Hindlimb muscle (tissue), 1 donor: ENCODE data around the gene FADS6. TPM values are rescaled to one million over a fixed set of nuclear protein-coding genes. Genes with fewer than 3 reads are reported as not detected.
"Not testable (repeated sequence)": the region's sequence is repeated elsewhere in the genome, so short reads cannot be mapped to it uniquely, and the experiment has no call there.

ENCODE experiments used
- DNase-seq: peaks from one replicate; pipeline ENCODE4 v3.0.0-alpha.2; 2013
- polyA plus RNA-seq: library from polyadenylated mRNA; unstranded; fragments of 120-200 nt; gene quantifications from one replicate; pipeline ENCODE4 v1.2.1, GENCODE V29; 2013; ENCODE audit not compliant: insufficient read length

Gene FADS6
- polyA plus RNA-seq, 1 donor: not detected

DNA sequence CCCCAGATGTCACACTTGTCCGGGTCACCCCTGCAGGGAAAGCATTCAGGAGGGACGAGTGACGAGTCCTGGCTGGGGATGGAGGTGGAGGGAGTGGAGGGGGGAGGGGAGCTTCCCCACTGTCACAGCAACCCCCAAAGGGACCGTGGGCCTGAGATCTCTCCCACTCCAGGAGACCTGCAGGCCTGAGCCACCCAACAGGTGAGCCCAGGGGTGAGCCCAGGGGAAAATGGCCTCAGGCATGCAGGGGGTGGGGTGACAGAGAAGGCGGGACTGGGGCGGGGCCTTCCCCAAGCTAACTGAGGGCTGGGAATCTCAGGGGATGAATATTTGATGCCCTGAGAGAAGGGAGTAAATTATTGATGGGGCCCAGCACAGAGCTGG lies 27.2 kb upstream of the FADS6 start:
- DNase-seq: no peak

DNA sequence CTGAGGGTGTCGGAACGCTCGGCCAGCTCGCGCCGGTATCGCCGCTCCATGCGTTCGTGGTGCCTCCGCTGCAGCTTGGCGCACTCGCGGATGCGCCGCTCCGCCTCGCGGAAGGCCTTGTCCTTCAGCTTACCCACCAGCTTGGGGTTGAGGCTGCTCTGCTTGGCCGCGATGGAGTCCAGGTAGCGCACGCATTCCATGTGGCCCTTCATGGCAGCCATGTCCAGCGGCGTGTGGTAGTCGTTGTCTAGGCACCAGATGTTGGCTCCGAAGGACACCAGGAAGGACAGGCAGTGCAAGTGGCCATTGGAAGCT lies 26.8 kb upstream of the FADS6 start:
- DNase-seq: no peak

DNA sequence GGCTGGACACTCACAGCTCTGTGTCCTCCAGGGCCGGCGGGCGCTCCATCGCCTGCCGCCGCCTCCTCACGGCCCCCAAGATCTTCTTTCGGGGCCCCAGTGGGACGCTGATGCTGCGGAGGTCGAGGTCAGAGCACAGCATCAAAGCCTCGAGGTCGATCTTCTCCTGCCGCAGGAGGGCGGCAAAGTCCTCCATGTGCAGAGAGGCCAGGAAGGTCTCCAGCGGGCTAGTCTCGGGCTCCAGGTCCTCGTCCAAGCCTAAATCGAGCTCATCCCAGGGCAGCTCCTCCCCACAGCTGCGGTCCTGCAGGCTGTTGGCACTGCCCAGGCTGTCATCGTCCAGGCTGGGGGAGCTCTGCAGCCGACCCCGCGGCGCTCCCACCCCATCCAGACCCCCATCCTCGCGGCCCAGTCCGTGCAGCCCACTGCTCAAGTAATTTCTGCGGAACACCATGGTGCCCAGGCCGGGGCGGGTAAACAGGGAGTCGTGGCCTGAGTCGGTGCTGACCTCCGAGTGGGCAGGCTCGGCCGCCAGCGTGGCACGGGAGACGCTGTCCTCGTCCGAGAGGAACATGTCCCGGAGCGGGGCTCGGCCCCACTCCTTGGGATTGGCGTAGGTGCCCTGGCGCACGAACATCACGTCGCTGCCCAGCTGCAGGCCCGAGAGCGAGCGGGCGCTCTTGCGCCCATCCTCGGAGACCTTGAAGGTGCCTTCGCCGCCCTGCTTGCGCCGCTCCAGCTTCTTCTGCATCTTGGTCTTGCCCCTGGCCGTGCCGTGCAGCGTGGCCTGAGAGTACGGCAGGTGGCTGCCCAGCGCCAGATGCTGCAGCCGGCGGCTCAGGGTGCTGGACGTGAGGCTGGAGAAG lies 26.2 kb upstream of the FADS6 start:
- no peak for DNase-seq

DNA sequence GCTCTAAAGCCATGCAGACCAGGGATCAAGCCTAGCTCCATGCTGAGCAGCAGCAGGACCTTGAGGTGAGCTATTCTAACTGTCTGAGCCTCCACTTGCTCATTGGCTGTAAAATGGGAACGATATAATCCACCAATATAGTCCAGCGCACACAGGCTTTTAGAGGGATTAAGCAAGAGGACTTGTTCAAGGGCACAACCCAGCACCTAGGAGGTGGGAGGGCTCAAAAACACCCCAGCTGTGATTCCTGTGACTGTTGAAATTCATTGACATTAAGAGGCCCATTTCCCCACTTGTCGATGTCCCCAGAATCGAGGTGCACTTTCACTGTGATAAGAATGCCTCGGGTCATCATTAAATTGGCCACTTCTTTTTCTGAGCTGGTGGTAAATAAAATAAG lies 25.5 kb upstream of the FADS6 start:
- DNase-seq: no peak

DNA sequence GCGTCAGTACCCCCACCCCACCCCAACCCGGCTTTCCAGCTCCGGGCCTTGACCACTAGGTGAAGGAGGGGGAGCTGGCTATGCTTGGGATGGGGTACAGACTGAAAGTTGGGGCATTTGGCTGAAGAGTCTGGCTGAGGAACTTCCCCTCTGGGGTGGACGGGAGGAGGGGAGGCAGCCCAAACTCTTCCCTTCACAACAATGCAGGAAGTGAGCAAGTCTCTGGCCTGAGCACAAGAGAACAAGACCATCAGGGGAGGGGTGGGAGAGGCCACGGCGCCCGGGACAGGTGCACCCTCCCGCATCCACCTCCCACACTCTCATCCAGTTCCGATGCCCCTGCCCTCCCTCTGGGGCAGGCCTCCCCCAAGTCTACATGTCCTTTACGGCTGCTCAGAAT lies 24.0 kb upstream of the FADS6 start:
- DNase-seq: no peak

DNA sequence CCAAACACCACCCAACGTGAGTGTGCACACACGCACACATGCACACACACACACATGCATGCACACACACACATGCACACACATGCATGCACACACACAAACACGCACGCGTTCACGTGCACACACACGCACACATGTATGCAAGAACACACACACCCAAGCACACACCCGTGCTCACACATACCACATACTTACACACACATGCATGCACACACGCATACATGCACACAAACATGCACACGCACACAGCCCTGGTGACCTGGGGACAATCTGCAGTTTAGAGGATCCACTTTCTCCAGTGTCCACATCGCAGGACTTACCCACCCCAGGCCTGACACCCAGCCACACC lies 23.4 kb upstream of the FADS6 start:
- no peak for DNase-seq

DNA sequence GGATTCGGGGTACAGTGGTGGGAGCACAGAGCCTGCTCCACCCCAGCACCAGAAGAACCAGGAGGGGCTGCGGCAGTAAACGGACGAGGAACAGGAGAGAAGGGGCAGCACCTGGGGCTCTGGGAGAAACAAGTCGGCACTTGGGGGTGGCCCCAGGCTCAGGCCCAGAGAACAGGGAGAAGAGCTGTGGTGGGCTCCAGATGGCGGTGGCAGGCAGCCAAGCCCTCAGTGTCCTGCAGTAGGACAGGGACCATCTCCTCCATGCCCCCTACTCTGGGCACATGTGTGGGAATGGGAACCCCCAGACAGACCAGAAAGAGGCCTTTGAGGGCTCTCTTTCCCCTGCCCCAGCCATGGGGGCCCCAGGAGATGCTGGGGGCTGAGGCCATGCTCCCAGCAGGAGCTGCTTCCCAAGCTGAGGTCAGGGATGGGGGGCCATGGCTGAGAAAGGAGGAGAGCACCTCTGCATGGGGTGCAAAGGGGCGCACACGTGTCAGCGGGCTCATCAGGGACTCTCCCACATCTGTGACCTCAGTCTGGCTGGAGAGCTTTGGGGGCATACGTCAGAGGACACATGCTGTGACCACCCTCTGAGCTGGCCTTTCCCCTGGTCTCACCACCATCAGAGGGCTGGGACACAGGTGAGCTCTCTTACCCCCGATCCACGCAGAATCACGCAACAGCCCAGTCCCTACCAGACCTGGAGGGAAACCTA lies 22.9 kb upstream of the FADS6 start:
- no peak for DNase-seq

DNA sequence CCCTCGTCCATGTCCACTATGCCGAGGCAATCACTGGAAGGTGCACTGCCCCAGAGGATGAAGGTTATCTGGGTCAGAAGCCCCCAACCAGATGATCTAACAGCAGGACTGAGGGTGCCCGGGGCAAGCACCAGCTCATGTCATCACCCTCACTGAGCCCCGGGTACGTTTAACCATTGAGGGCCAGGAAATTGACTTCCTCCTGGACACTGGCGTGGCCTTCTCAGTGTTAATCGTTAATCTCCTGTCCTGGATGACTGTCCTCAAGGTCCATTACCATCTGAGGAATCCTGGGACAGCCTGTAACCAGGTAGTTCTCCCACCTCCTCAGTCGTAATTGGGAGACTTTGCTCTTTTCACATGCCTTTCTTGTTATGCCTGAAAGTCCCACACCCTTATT lies 18.0 kb upstream of the FADS6 start:
- not testable (repeated sequence) for DNase-seq

DNA sequence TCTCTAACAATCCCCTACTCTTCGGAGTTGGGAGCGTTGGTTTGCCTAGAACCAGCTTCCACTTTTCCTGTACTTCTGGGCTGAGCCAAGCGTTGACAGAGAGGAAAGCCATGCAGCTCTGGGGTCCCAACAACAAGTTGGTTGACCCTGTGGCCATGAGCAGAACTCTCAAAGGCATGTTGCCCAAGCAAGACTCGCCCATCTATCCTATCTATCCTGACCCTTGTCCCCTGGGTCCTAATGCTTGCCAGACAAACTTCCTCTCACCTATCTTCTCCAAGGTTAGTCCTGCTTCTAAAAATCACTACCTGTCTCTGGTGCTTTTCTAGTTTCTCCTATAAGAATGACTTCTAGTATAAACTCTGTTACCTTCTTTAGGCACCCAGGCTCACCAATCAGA lies 15.7 kb upstream of the FADS6 start:
- DNase-seq: not testable (repeated sequence)

DNA sequence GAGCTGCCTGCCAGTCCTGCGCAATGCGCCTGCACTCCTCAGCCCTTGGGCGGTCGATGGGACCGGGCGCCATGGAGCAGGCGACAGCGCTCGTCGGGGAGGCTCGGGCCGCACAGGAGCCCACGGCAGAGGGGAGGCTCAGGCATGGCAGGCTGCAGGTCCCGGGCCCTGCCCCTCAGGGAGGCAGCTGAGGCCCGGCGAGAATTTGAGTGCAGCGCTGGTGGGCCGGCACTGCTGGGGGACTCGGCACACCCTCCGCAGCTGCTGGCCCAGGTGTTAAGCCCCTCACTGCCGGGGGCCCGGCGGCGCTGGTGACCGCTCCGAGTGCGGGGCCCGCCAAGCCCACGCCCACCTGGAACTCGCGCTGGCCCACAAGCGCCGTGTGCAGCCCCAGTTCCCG lies 13.6 kb upstream of the FADS6 start:
- DNase-seq: no peak

DNA sequence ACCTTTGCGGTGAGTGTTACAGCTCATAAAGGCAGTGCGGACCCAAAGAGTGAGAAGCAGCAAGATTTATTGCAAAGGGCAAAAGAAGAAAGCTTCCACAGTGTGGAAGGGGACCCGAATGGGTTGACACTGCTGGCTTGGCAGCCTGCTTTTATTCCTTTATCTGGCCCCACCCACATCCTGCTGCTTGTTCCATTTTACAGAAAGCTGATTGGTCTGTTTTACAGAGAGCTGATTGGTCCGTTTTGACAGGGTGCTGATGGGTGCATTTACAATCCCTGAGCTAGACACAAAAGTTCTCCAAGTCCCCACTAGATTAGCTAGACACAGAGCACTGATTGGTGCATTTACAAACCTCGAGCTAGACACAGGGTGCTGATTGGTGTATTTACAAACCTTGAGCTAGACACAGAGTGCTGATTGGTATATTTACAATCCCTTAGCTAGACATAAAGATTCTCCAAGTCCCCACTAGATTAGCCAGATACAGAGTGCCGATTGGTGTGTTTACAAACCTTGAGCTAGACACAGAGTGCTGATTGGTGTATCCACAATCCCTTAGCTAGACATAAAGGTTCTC lies 12.9 kb upstream of the FADS6 start:
- DNase-seq: not testable (repeated sequence)

DNA sequence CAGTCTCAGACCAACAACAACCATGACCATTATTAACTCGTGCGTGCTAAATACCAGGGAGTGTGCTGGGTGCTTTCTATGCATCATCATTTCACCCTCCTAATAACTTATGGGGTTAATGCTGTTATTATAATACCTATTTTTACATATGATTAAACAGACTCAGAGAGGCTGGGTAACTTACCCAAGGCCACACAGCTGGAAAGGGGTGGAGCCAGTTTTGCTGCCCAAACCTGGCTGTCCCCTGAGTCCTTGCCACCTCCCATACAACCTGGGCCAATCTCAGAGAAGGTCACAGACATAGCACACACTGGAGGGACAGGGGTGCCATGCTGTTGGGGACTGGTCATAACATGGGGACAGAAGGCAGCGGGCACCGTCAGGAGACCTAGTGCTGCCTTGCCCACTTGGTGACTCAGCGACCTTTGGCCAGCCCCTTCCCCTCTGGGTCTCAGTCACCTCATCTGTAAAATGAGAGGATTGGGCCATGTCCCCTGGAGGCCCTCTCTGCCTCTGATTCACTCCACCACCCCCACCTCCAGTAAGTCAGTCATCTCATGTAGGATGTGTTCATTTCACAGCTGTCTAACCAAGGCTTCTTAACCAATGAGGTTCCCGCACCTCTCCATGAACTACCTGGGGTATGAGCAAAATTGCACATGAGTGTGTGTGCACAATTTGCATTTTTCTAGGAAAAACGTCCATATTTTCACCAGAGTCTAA lies 11.4 kb upstream of the FADS6 start:
- DNase-seq: no peak

DNA sequence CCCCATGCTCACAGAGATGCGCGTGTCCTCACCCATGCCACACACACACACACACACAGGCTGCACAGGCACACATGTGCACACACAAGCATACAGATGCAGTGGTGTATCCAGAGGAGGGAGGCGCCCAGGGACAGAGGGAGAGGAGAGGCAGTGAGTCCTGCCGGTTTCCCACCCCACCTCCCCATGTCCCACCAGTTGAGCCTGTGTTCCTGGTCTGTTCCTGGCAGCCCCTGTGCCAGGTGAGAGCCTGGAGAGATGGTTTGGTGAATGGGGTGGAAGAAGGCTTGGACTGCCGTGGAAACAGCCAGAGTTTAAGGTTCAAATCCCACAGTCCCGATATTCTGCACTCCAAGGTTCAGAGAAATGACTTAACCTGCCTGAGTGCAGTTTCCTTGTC lies 10.2 kb upstream of the FADS6 start:
- DNase-seq: no peak

DNA sequence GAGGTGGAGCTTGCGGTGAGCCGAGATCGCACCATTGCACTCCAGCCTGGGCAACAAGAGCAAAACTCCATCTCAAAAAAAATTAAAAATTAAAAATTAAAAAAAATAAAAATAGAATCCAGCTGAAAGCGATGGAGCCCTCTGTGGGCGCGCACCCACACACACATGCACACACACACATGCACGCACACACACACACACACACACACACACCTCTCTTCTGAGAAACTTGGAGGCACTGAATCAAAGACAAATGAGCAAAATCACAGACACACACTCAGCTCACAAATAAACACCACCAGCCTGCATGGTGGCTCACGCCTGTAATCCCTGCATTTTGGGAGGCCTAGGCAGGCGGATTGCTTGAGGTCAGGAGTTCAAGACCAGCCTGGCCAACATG lies 9.6 kb upstream of the FADS6 start:
- DNase-seq: no peak

DNA sequence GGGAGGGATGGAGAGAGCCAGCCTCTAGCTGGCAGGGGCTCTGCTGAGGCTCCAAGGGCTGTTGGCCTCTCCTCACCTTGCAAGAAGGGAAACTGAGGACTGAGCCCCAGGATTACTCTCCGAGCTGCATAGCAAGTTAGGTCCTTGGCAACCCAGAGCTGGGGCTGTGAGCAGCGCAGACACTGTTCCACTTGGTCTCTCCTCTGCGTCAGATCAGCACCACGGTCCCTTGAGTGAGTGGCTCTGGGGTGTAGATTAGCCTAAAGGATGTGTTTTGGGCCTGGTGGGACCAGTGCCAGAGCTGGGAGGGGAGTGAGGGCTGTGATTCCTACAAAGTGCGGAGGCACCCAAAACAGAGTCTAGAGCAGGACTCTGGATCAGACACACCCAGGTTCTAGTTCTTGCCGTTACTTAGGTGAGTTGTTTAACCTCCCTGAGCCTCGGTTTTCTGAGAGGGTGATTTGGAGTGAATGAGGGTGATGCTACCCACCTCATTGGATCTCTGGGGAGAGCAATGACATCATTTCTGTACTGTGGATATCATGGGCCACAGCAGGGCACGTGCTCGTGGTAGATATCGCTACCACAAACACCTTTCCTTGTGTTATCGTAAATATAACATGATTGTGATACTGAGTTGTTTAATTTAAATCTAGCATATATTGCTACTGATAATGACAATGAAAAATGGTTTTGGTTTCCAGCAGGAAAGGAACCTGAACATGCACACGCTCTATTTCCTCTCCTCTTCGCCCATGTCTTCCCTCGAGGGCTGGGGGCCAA lies 8.1 kb upstream of the FADS6 start:
- no peak for DNase-seq

DNA sequence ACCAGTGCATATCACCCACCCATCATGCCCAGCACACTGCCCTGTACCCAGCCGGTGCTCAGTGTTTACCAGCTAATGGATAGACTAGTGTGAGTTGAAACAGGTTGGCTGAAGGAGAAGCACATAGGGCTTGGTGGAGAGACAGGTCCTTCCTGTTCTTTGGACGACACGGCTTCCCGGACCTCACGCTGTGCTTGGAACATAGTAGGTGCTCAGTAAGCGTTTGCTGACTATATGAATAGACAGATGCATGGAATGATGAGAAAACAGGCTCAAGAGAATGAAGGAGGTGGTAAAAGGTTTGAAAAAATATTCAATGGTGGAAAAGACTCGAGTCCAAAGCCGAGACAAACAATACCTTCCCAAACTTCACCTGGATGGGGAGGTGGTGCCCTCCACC lies 6.8 kb upstream of the FADS6 start:
- DNase-seq: no peak

DNA sequence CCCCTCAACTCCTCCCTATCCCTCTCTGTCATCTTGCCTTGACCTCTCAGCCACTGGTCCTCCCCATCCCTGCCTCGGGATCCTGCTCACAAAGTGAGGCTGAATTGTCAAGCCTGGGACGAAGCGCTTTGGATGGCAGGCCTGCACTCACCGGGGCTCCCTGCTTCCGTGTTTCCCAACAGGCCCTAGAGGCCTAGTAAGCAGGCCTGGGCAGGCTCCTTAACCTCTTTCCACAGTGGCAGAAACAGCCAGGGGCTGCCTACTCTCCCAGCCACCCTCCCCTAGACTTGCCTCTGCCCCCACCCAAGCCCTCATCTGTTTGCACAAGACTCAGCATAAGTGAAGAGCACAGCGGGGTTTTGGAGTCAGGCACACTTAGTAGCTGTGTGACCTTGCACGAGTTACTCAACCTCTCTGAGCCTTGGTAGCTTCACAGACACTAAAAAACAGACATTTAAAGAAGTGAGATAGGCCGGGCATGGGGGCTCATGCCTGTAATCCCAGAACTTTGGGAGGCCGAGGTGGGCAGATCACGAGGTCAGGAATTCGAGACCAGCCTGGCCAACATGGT lies 5.0 kb upstream of the FADS6 start:
- DNase-seq: no peak

DNA sequence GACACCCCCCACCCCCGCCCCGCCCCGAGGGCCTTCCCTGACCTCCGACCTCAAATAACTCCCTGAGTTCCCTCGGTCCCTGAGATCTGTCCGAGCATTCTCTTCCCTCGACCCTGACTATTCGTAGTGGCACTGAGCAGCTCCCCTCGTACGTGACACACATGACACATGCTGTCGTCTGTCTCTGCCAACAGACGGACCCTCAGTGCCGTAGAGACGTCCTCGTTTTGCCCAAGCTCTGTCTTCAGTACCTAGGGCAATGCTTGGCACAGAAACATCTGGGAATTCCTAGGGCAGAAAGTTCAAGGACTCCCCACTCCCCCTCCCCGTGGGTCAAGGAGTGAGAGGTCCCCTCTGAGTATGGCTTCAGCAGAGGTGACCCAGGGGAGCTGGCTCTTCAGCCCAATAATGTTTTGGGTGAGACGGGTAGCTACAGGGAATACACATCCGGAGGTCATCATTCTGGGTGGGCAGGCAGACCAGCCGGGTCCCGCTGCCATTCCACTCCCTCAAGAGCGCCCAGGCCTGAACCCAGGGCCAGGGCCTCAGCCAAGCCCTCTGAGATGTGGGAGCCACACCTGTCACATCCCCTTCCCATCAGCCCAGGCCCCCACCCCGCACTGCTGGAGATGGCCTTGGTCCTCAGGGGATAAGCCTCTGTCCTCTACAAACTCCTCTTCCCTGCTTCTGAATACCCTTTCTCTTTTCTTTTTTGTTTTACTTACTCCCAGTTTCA lies 671 bp upstream of the FADS6 start:
- no peak for DNase-seq

DNA sequence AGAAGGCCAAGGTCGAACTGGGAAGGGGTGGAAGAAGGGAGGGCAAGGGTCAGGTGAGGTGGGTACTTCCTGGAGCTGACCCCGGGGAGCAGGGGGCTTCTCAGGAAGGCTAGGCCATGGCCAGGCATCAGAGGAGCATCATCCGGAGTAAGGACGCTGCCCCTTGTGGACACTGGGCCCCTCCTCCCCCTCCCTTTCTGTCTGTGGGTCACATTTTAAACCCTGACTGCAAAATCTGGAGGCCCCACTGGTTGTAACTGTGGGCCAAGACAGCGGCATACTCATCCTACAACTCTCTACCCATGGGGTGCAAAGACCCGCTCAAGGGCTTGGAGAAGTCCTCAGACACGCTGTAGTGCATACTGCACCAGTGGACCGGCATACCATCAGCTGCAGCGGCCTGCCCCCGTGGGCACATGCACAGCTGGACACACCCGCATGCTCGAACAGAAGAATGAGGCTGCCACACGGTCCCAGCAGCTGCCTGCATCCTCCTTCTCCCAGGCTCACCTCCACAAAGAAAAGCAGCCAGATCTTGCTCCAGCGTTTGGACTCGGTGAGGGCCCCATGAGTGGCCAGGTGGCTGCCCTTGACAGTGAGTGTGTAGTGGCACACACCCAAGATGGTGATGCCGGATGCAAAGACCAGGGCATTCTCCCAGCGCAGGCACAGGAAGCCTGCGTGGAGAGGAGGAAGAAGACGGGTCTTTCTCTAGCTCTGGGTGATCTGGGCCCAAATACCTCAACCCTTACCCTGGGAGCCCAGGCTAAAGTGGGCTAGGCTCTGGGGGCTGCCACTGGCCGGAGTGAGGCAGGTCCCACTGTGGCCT lies 1.2 kb downstream of the FADS6 start:
- DNase-seq: no peak

DNA sequence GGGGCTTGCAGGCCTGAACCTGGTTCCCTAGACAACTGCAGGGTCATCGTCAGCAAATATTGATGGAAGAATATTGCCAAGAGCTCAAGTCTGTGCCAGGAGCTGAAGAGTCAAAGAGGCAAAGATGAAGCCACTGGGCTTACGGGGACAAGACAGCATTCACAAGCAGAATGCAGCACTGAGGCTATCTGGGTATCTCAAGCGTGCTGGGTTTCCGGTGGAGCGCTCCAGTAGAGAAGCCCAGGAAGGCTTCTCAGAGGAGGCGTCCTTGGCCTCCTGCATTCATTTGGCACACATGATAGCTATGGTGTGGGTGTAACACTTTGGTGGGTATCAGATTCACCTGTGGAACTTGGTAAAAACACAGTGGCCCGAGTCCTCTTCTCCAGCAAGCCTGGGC lies 2.9 kb downstream of the FADS6 start:
- no peak for DNase-seq

DNA sequence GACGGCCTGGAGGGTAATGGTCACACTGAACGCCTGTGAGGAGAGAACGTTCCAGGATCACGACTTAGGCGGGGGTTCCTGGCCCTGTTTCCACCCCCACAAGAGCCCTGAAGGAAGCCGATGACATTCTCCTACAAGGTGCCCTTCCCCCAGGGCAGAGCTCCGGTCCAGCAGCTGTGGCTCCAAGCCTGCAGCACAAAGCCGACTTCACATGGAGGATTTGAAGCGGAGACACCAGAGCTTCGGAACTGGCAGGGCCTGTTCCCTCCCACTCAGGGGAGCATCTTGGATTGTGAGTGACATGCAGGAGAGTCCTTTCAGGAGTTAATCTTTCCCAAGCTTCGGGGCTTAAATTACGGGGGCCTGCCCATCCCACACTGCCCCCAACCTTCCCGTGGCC lies 5.0 kb downstream of the FADS6 start:
- no peak for DNase-seq
